PC-3 (cell line): ENCODE results near the gene INSM2.

Experiments
- CTCF ChIP-seq: fragments of 300-600 bp; sonication (generic); conservative IDR thresholded peaks from 2 replicates; pipeline ENCODE4 v1.5.1; 2017; ENCODE audit warnings: antibody characterized with exemption, low read depth, mild to moderate bottlenecking, low read length
- EZH2 ChIP-seq: fragments of 300-600 bp; sonication (generic); IDR thresholded peaks from one replicate; pipeline ENCODE4 v1.6.1; 2017; ENCODE audit warnings: antibody characterized with exemption, mild to moderate bottlenecking, low read length; ENCODE audit not compliant: unreplicated experiment
- EZH2phosphoT487 ChIP-seq: fragments of 300-600 bp; sonication (generic); IDR thresholded peaks from 2 replicates; pipeline ENCODE4 v1.6.1; 2018; ENCODE audit warnings: mild to moderate bottlenecking, antibody characterized with exemption, low read length, borderline replicate concordance

- TF ChIP-seq CTCF (no peak), EZH2 (no peak), EZH2phosphoT487 (no peak)
These were observed 376 bp downstream of the INSM2 start for GRCh38 chr14:35534208-35534872.
